ENCODE results near the gene UTP11.

Gene UTP11

GRCh38 chr1:37983546-37983945, 29.0 kb upstream of the UTP11 start:
- ChIA-PET POLR2A (no interaction called here), CTCF (no interaction called here)
- no peak for TF ChIP-seq CTCF (IDR thresholded peaks at IDR 0.05; ENCODE audit: control extremely low read depth, extremely low read depth, low read depth, missing control alignments)
- DNase-seq (ENCODE audit: extremely low spot score): no peak

- ChIA-PET POLR2A (no interaction called here), CTCF (interaction anchor here (0.7 to 2.1 kb wide), 4 partner anchors 10 to 128 kb away, joined by 3 to 11 read pairs (median 4); partner anchors contain the start of gene MTF1)
- no peak for DNase-seq (ENCODE audit: extremely low spot score)
- TF ChIP-seq CTCF (IDR thresholded peaks at IDR 0.05; ENCODE audit: control extremely low read depth, extremely low read depth, low read depth, missing control alignments): no peak
Measured at GRCh38 chr1:37987679-37988078, 24.9 kb upstream of the UTP11 start.

- no peak for TF ChIP-seq CTCF (IDR thresholded peaks at IDR 0.05; ENCODE audit: control extremely low read depth, extremely low read depth, low read depth, missing control alignments)
- ChIA-PET CTCF (interaction anchor here (0.7 to 4.4 kb wide), 23 partner anchors 9 to 860 kb away, joined by 3 to 51 read pairs (median 4); no protein-coding TSS in a partner anchor), POLR2A (interaction anchor here (1.2 kb wide), 1 partner anchor 174 kb away, joined by 3 read pairs; no protein-coding TSS in a partner anchor)
- no peak for DNase-seq (ENCODE audit: extremely low spot score)
Measured at GRCh38 chr1:37989361-37989930, 23.1 kb upstream of the UTP11 start.

- CTCF ChIA-PET: no interaction called here
- POLR2A ChIA-PET: no interaction called here
- no peak for DNase-seq (ENCODE audit: extremely low spot score)
- TF ChIP-seq CTCF (IDR thresholded peaks at IDR 0.05; ENCODE audit: control extremely low read depth, extremely low read depth, low read depth, missing control alignments): no peak
Measured at GRCh38 chr1:37994886-37995566, 17.5 kb upstream of the UTP11 start.

- ChIA-PET CTCF (no interaction called here), POLR2A (no interaction called here)
- no peak for TF ChIP-seq CTCF (IDR thresholded peaks at IDR 0.05; ENCODE audit: control extremely low read depth, extremely low read depth, low read depth, missing control alignments)
- no peak for DNase-seq (ENCODE audit: extremely low spot score)
Measured at GRCh38 chr1:37995751-37996345, 16.7 kb upstream of the UTP11 start.

GRCh38 chr1:37997256-37998088, 15.1 kb upstream of the UTP11 start:
- no peak for TF ChIP-seq CTCF (IDR thresholded peaks at IDR 0.05; ENCODE audit: control extremely low read depth, extremely low read depth, low read depth, missing control alignments)
- no peak for DNase-seq (ENCODE audit: extremely low spot score)
- ChIA-PET CTCF (interaction anchor here (1.0 to 1.4 kb wide), 2 partner anchors 10 to 164 kb away, joined by 3 read pairs; no protein-coding TSS in a partner anchor), POLR2A (no interaction called here)
